ENCODE data around the gene ROBO3. TPM values are rescaled to one million over a fixed set of nuclear protein-coding genes. Genes with fewer than 3 reads are reported as not detected.

The ROBO3 gene
- total RNA-seq, 1 experiment from 2014 or later, result 21.3 TPM

- no peak for TF ChIP-seq MYBL2 (CRISPR knock-in tag; IDR thresholded peaks at IDR 0.05)
- no peak for TF ChIP-seq NFATC4 (CRISPR knock-in tag; IDR thresholded peaks at IDR 0.05)
- no peak for TF ChIP-seq MXD4 (CRISPR knock-in tag; IDR thresholded peaks at IDR 0.05; ENCODE audit: borderline replicate concordance)
- no peak for TF ChIP-seq ZNF219 (CRISPR knock-in tag; IDR thresholded peaks at IDR 0.05; ENCODE audit: borderline replicate concordance)
- TF ChIP-seq ATF6 (CRISPR knock-in tag; IDR thresholded peaks at IDR 0.05), result no peak
- TF ChIP-seq ZNF396 (CRISPR knock-in tag; IDR thresholded peaks at IDR 0.05; ENCODE audit: borderline replicate concordance), result no peak
- TF ChIP-seq AR (CRISPR knock-in tag; IDR thresholded peaks at IDR 0.05), result no peak
- no peak for TF ChIP-seq PREB (CRISPR knock-in tag; IDR thresholded peaks at IDR 0.05; ENCODE audit: borderline replicate concordance)
- TF ChIP-seq ESRRA (CRISPR knock-in tag; IDR thresholded peaks at IDR 0.05; ENCODE audit: borderline replicate concordance), result 0 out of 2 replicates have a peak, but pooled peaks have one; percentile 68
- 0 out of 2 replicates have a peak, but pooled peaks have one; percentile 45 for TF ChIP-seq ZNF121 (CRISPR knock-in tag; IDR thresholded peaks at IDR 0.05)
- no peak for TF ChIP-seq ATF2 (CRISPR knock-in tag; IDR thresholded peaks at IDR 0.05; ENCODE audit: borderline replicate concordance, low read depth)
- TF ChIP-seq FOXK1 (CRISPR knock-in tag; IDR thresholded peaks at IDR 0.05), result peak; percentile 78; the same call in 1 of the 2 replicates
- TF ChIP-seq TCF7 (CRISPR knock-in tag; IDR thresholded peaks at IDR 0.05; ENCODE audit: low read depth), result no peak
- no peak for TF ChIP-seq IRF2 (CRISPR knock-in tag; IDR thresholded peaks at IDR 0.05; ENCODE audit: borderline replicate concordance, low read depth)
- 0 out of 2 replicates have a peak, but pooled peaks have one; percentile 37 for TF ChIP-seq ETV6 (CRISPR knock-in tag; IDR thresholded peaks at IDR 0.05)
- TF ChIP-seq STAT6 (CRISPR knock-in tag; conservative IDR thresholded peaks at IDR 0.05; ENCODE audit: low read depth), result no peak
- TF ChIP-seq TEAD4 (CRISPR knock-in tag; IDR thresholded peaks at IDR 0.05), result no peak
- no peak for TF ChIP-seq RORB (CRISPR knock-in tag; IDR thresholded peaks at IDR 0.05)
- TF ChIP-seq FOXP4 (CRISPR knock-in tag; IDR thresholded peaks at IDR 0.05), result peak; percentile 82
- TF ChIP-seq E2F4 (CRISPR knock-in tag; IDR thresholded peaks at IDR 0.05; ENCODE audit: borderline replicate concordance, low read depth), result no peak
These were observed 10.9 kb downstream of the ROBO3 start (continued) for GRCh38 chr11:124875943-124876817.

All from WTC11 (cell line).